Muscle layer of duodenum (tissue), 2 donors: Measurements from ENCODE around the gene LGR6.
"Not testable (repeated sequence)": the region's sequence is repeated elsewhere in the genome, so short reads cannot be mapped to it uniquely, and the experiment has no call there.

Experiments
- H3K27ac ChIP-seq: one replicate; pipeline ENCODE4 v1.7.0; 2013; ENCODE audit warnings: mild to moderate bottlenecking, low read length
- H3K27me3 ChIP-seq: one replicate; pipeline ENCODE4 v1.7.0; 2013; ENCODE audit warnings: low read depth, mild to moderate bottlenecking, control low read depth, low read length
- H3K36me3 ChIP-seq, 2 donors: one replicate each; pipeline ENCODE4 v1.7.0; 2013; ENCODE audit warnings: low read length in 2 of 2, control low read depth in 1 of 2, mild to moderate bottlenecking in 1 of 2; ENCODE audit not compliant: insufficient read depth in 2 of 2, control insufficient read depth in 1 of 2
- H3K4me1 ChIP-seq, 2 donors: one replicate each; pipeline ENCODE4 v1.7.0; 2013; ENCODE audit warnings: low read length in 2 of 2, mild to moderate bottlenecking in 2 of 2, control low read depth in 1 of 2, moderate library complexity in 1 of 2; ENCODE audit not compliant: insufficient read depth in 2 of 2, control insufficient read depth in 1 of 2
- H3K4me3 ChIP-seq, 2 donors: one replicate each; pipeline ENCODE4 v1.7.0; 2013; ENCODE audit warnings: low read length in 2 of 2, low read depth in 1 of 2, mild to moderate bottlenecking in 1 of 2
- H3K9me3 ChIP-seq, 2 donors: one replicate each; pipeline ENCODE4 v1.7.0; 2013; ENCODE audit warnings: low read length in 2 of 2, control low read depth in 1 of 2, mild to moderate bottlenecking in 1 of 2; ENCODE audit not compliant: control insufficient read depth in 1 of 2
- donor health status: healthy.

LGR6 gene

DNA sequence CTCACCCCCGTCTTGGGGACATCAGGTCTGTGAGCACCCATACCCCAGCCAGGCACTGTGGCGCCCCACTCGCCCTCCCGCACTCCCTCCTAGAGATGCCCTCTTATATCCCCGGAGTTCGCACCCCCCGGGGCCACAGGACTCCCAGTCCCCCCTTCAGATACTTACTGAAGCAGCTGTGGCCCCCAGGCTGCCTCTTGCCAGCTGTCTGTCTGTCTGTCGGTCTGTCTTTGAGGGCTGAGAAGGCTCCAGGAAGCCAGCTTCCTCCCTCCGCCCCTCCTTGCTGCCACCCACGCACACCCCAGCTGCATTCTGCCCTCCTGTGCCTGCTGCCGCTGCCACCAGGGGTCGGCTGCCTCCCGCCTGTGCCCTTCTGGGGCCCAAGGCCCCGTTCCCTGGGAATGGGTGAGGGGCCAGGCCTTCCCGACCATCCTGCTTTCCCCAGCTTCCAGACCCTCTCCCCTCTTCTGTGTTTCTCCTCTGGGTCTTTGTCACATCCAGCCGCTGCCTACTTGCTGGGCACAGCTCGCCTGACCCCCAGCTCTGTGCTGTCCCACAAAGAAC is 33.1 kb upstream of the LGR6 start, which contains the start of gene PTPN7:
PTPN7 (minus strand) TSS at position 226 of the 564 bp plus-strand sequence. CDS start 1,200 bp downstream, outside the sequence.
- Histone ChIP-seq H3K4me1 (peaks cover 0 to 7% of the 10 kb centered on the region in 2 donors), H3K27ac (peak within 1 kb of the TSS; percentile 63), H3K9me3 (no peaks in the 10 kb centered on the region), H3K4me3 (peak within 1 kb of the TSS; percentile 19 to 39), H3K27me3 (no peaks in the 10 kb centered on the region), H3K36me3 (no peaks in the 10 kb centered on the region)

DNA sequence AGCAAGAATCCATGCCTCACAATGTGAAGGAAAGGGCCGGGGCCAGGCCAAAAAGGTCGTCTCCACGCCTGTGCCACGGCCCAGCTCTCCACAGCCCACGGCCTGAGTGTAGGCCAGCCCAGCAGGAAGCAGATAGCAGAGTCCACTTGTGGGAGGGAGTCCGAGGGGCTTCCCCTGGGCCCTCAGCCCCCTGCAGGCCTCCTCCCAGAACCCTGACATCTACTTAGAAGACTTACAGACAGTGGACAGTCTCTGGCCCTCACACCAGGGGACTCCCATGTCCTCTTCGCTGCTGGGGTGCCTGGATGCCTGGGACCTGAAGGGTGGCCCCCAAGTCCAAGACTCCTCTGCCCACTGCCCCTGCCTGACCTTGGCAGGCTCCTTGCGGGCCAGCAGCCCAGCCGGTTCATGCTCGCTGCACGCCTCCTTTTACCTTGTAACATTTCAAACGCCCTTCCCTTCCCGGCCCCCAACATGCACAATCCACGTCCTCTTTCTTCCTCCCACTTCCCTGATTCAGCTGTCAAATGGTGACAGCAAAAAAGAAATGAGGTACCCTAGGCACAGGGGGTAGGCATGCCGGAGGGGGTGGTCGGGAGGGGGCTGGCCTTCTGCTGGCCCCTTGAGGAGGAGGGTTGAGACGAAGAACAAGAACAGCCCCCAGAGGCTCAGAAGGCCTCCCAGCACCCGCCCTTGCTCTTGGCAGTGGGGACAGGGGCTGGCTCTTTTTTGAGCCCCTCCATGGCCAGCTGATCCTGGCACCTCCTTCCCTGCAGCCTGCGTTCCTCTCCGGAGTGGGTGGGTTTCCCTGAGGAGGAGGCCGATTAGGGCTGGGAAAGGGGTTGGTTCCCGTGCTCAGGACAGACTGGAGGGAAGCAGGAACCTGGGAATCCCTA is 32.2 kb upstream of the LGR6 start:
- no peaks in the 10 kb centered on the region for H3K36me3 ChIP-seq
- no peak overlapping the region for H3K27ac ChIP-seq
- no peaks in the 10 kb centered on the region for H3K27me3 ChIP-seq
- no peaks in the 10 kb centered on the region for H3K9me3 ChIP-seq
- peak overlapping the region in 1 of 2 donors; percentile 1 for H3K4me3 ChIP-seq
- H3K4me1 ChIP-seq: peaks cover 0 to 7% of the 10 kb centered on the region in 2 donors

DNA sequence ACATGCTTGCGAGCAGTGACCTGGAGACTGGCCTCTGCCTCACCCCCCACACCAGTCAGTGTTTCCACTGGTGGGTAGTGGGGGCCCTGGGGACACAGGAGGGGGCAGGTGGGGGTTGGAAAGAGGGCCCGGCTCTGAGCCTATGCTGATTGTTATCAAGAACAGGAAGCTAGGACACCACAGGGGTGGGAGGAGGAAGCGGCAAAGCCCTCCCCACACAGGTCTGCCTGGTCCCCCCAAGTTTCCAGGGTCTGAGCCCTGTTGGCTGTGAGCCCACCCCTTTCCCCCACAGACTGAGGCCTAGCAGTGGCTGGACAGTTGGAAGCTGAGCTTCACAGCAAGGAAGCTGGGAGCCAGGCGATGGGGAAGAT is 31.6 kb upstream of the LGR6 start:
- H3K36me3 ChIP-seq: no peaks in the 10 kb centered on the region
- H3K27ac ChIP-seq: no peak overlapping the region
- H3K27me3 ChIP-seq: no peaks in the 10 kb centered on the region
- H3K4me1 ChIP-seq: peaks cover 0 to 7% of the 10 kb centered on the region in 2 donors
- H3K4me3 ChIP-seq: no peak overlapping the region
- no peaks in the 10 kb centered on the region for H3K9me3 ChIP-seq

DNA sequence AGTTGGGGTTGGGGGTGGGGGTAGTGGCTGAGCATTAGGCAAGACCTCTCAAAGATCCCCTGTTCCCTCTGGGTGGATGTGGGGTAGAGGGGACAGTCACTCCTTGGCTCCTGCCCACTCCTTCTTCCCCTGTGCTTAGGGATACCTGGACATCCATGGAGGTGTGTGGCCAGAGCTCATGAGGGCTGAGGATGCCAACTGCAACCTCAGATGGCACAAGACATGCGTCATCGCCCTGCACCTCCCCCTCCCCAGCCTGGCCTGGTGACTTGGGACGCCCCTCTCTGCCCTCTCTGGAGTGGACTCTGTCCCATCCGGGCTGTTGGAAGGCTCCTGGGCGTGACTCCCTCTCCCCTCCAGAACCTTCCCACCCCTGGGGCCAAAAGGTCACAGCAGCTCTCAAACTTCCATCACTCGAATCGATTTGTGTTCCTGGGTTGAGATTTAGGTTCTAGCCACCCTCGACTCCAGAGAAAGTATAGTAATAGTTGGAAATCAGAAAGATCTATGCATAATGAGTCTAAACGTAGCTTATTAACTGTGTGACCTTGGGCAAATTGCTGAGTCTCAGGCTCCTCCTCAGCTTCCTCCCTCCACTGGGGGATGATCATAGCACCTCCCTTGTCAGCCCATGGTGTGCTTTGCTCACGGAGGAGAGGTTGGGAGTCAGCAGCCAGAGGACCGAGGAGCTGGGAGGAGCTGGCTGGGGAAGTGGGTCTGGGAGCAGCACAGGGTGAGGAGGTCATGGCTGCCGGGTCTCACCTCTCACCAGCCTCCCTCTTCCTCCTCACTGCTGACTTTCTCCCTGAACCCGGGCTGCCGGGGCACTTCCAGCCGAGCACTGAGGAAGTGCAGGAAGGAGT is 30.9 kb upstream of the LGR6 start:
- H3K4me1 ChIP-seq: peaks cover under 1 to 7% of the 10 kb centered on the region in 2 donors
- H3K4me3 ChIP-seq: no peak overlapping the region
- no peaks in the 10 kb centered on the region for H3K27me3 ChIP-seq
- no peaks in the 10 kb centered on the region for H3K9me3 ChIP-seq
- no peak overlapping the region for H3K27ac ChIP-seq
- H3K36me3 ChIP-seq: no peaks in the 10 kb centered on the region

DNA sequence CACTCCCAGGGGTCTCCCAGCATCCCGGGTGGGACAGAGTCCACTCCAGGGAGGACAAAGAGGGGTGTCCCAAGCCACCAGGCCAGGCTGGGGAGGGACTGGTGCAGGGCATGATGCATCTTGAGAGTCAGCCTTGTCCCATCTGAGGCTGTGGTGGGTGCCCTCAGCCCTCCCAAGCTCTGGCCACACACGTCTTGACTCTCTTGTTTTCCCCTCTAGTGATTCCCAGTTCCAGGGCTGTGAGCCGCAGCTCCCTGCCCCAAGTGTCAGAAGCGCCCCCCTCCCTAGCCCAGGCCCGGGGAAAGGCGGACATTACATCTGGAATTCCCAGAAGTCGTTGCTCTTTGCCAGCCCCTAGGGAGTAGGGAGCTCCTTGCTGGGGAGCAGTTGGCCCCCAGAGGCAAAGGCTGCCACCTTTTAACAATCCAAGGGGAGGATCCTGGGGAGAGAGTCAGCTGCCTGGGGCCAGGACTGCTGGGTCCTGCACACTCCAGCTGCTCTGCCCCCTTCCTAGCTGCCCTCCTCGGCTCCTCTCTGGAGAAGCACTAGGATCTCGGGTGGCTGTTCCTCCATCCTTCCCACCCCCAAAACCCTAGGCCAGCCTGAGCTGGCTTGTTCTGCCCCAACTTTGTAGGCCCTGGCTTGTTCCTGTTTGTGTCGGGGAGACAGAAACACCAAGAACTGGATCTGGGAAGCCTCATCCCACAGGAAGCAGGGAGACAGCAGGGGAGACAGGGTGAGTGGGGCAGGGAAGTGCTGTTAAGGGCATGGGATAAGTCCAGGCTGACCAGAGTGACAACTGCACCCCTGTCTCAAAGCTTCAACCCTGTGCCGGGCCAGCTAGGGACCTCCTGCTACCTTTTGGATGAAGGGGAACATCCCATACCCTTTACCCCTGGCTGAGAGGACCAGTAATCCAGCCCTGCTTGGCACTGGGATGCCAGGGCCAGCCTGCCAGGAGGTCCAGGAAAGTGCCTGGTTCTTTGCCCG is 30.0 kb upstream of the LGR6 start:
- Histone ChIP-seq H3K27ac (no peak overlapping the region), H3K27me3 (no peaks in the 10 kb centered on the region), H3K4me3 (no peak overlapping the region), H3K36me3 (no peaks in the 10 kb centered on the region), H3K9me3 (no peaks in the 10 kb centered on the region), H3K4me1 (peaks cover 7% of the 10 kb centered on the region in 2 donors)

DNA sequence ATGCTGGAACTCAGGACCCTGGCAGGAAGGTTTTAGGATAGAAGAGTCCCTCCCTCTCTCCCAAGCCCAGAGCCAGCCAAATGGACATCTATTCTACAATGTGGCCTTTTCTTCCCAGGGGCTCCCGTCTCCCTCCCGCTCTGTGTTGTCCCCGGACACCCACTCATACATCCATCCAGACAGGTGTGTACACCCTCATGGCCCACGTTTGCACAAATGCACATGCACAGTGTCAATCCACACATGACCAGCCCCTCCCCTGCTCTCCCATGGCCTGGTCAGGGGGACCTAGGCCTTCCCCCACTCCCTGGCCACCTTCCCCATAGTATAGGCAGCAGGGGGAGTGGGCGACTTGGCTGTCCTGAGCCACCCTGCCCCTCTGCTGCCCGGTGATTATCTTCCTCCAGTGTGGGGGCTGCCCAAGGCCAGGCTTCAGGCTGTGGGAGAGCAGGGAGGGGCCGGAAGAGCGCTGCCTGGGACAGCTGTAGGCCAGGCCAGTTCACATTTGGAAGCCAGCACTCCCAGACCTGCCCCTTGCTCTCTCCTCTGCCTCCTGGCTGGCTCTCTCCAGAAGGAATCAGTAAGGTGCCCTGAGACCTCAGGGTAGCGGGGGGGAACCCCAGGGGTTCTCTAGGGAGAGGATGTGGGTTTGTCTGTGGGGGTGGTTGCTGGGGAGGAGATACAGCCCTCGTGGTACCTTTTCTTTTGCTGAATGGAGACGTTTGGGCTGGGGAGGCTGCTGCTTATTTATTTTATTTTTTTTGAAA is 29.1 kb upstream of the LGR6 start:
- H3K4me3 ChIP-seq: no peak overlapping the region
- no peak overlapping the region for H3K27ac ChIP-seq
- H3K9me3 ChIP-seq: no peaks in the 10 kb centered on the region
- no peaks in the 10 kb centered on the region for H3K27me3 ChIP-seq
- H3K4me1 ChIP-seq: peaks cover 7% of the 10 kb centered on the region in 2 donors
- H3K36me3 ChIP-seq: no peaks in the 10 kb centered on the region

DNA sequence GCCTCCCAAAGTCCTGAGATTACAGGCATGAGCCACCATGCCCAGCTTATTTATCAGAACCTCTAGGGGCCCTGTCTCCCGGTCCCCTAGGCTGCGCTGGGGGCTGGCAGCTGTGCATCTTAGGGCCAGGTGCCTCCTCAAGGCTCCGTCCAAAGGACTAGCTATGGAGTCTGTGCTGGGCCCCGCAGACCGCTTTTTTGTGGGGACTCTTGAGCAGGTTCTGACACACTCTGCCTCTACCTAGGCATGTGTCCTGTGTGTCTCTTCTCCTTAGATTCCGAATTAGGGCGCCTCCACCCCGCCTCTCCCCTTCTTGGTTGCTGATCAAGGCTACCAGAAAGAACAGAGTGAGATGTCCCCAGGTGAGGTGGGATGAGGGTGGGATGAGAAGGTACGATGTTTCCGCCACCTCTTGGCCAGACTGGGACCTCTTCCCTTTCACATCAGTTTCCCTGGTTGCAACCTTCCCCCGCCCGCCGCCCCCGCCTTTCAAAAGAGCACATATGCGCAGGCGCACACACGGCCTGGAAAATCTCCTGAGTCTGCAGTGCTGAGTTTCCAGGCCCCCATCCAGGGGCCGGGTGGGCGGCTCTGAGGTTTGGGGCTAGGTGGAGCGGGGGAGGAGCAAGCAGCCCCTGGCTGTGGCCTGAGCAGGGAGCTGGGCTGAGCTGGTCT is 28.2 kb upstream of the LGR6 start:
- H3K4me3 ChIP-seq: no peak overlapping the region
- H3K36me3 ChIP-seq: no peaks in the 10 kb centered on the region
- H3K27ac ChIP-seq: no peak overlapping the region
- no peaks in the 10 kb centered on the region for H3K27me3 ChIP-seq
- no peaks in the 10 kb centered on the region for H3K9me3 ChIP-seq
- H3K4me1 ChIP-seq: peaks cover 7% of the 10 kb centered on the region in 2 donors

DNA sequence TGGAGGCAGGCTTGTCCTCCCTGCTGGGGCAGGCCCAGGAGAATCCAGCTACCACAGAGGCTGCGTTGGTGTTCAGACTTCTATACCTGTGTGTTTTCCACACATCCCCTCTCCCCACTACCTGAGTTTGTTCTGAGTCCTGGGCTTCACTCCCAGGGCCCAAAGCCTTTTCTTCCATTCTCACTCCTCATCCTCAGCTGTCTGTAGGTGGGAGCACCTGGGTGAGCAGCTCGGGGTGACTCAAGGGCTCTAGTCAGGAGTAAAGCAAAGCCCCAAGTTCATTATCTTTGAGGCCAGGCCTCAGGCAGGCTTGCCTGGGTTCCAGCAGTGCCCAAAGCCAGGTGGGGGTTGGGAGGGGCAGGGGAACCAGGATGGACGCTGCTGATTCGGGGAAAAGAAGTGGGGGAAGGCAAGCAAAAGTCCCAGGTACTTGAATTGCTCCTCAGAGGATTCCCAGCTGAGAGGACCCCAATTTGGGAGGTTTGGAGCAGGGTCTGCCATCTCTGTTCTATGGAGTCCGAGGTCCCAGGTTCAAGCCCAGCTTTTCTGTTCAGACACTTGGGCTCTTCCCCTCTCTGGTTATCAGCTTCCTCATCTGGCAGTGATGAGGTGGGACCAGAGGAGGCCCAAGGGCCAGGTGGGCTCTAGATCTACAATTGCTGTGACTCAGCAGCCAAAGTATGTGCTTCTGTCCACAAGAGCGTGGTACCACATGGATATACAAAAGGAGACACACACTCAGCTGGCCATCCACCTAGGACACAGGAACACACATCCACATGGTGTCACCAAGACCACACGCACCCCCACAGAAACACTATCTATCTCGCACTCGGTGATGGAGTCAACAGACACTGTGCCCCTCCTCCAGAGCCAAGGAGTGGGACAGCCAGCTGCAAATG is 27.4 kb upstream of the LGR6 start:
- no peak overlapping the region for H3K27ac ChIP-seq
- no peak overlapping the region for H3K4me3 ChIP-seq
- peaks cover 7% of the 10 kb centered on the region in 2 donors for H3K4me1 ChIP-seq
- H3K27me3 ChIP-seq: no peaks in the 10 kb centered on the region
- no peaks in the 10 kb centered on the region for H3K9me3 ChIP-seq
- no peaks in the 10 kb centered on the region for H3K36me3 ChIP-seq

DNA sequence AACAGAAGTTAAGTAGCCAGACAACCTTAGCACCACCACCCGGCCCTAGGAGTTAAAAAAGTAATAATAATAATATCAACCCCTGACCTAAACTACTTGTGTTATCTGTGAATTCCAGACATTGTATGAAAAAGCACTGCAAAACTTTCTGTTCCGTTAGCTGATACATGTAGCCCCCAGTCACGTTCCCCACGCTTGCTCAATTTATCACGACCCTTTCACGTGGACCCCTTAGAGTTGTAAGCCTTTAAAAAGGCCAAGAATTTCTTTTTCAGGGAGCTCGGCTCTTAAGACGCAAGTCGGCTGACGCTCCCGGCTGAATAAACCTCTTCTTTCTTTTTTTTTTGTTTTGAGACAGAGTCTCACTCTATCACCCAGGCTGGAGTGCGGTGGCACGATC is 26.5 kb upstream of the LGR6 start:
- not testable (repeated sequence) for H3K9me3 ChIP-seq, H3K36me3 ChIP-seq, H3K27me3 ChIP-seq, H3K4me3 ChIP-seq, H3K27ac ChIP-seq, H3K4me1 ChIP-seq
